Measurements from ENCODE around the gene ZNF536. TPM values are rescaled to one million over a fixed set of nuclear protein-coding genes. Genes with fewer than 3 reads are reported as not detected.

The ZNF536 gene
- total and polyA plus RNA-seq, 10 of the 15 experiments (the other 5 are each of a cell fraction or from before 2014, with no cell fraction given), result not detected

DNA sequence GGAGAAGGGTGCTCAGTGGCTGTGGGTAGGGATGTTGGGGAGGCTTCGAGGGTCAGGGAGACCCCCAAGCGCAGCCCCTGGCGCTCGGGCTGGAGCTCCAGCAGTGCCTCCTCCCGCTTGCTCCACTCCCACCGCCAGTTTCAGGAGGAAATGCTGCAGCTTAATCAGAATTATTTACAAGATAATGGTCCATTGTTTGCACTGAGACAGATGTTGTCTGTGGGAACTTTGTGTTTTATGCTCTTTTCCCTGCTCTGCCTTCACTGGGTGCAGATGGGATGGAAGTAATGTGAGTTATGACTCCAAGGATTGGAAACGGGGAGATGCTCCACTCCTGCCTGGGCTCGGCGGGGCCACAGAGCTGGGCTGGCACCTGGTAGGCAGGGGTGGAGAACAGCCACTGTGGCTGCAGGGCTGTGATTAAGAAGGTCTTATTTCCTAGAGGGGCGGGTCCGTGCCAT, 192.4 kb downstream of the ZNF536 start:
- ChIA-PET RAD21 (ENCODE audit: unreplicated experiment) (no interaction called here), POLR2A (no interaction called here), SMC1A (ENCODE audit: uncharacterized antibody, unreplicated experiment) (no interaction called here), CTCF (interaction anchor here (0.7 kb wide), 1 partner anchor 520 kb away, joined by 6 read pairs; no protein-coding TSS in a partner anchor)
- Histone ChIP-seq H3K9me3 (replicated peaks; ENCODE audit: control insufficient read depth, insufficient read depth, low read length) (no peaks in the 10 kb centered on the region), H2AFZ (ENCODE audit: control insufficient read depth, low read depth, low read length) (no peak overlapping the region), H3K27me3 (replicated peaks in 1 of 2; ENCODE audit: control insufficient read depth in 2 of 2, insufficient read depth in 2 of 2, low read length in 1 of 2) (no peaks in the 10 kb centered on the region), H3K4me3 (no peak overlapping the region), H3K4me1 (ENCODE audit: control insufficient read depth, insufficient read depth, low read length) (no peaks in the 10 kb centered on the region), H4K20me1 (ENCODE audit: control insufficient read depth, insufficient read depth) (no peaks in the 10 kb centered on the region), H3K79me2 (ENCODE audit: control insufficient read depth, insufficient read depth, low read length) (no peaks in the 10 kb centered on the region), H3K36me3 (ENCODE audit: control insufficient read depth in 2 of 2, insufficient read depth in 2 of 2, low read length in 1 of 2) (no peaks in the 10 kb centered on the region), H3K4me2 (ENCODE audit: control insufficient read depth, insufficient read depth) (no peak overlapping the region), H3K27ac (ENCODE audit: control insufficient read depth, insufficient read depth) (no peak overlapping the region), H3K9ac (ENCODE audit: control insufficient read depth, insufficient read depth, low read length) (no peak overlapping the region)
- TF ChIP-seq MYB (IDR thresholded peaks at IDR 0.05; ENCODE audit: borderline replicate concordance, low read depth, low read length) (no peak), CREB1 (IDR thresholded peaks at IDR 0.05; ENCODE audit: low read depth) (no peak), SPI1 (IDR thresholded peaks at IDR 0.05; ENCODE audit: borderline replicate concordance, insufficient read depth, low read depth, low read length) (no peak), YBX1 (IDR thresholded peaks at IDR 0.05) (no peak), SUPT20H (IDR thresholded peaks at IDR 0.05; ENCODE audit: borderline replicate concordance, control insufficient read depth, low read depth, low read length) (no peak), SMC3 (IDR thresholded peaks at IDR 0.05; ENCODE audit: borderline replicate concordance, low read length) (no peak), HDAC6 (IDR thresholded peaks at IDR 0.05; ENCODE audit: unreplicated experiment) (no peak), SREBF2 (IDR thresholded peaks at IDR 0.05; ENCODE audit: low read length) (no peak), EGR1 (IDR thresholded peaks at IDR 0.05; ENCODE audit: borderline replicate concordance in 1 of 2, low read depth in 2 of 2, low read length in 2 of 2) (no peak)
- TF ChIP-seq, protein P1, sequence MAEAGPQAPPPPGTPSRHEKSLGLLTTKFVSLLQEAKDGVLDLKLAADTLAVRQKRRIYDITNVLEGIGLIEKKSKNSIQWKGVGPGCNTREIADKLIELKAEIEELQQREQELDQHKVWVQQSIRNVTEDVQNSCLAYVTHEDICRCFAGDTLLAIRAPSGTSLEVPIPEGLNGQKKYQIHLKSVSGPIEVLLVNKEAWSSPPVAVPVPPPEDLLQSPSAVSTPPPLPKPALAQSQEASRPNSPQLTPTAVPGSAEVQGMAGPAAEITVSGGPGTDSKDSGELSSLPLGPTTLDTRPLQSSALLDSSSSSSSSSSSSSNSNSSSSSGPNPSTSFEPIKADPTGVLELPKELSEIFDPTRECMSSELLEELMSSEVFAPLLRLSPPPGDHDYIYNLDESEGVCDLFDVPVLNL (IDR thresholded peaks at IDR 0.05; ENCODE audit: low read depth, low read length), result no peak
- TF ChIP-seq, protein P2, sequence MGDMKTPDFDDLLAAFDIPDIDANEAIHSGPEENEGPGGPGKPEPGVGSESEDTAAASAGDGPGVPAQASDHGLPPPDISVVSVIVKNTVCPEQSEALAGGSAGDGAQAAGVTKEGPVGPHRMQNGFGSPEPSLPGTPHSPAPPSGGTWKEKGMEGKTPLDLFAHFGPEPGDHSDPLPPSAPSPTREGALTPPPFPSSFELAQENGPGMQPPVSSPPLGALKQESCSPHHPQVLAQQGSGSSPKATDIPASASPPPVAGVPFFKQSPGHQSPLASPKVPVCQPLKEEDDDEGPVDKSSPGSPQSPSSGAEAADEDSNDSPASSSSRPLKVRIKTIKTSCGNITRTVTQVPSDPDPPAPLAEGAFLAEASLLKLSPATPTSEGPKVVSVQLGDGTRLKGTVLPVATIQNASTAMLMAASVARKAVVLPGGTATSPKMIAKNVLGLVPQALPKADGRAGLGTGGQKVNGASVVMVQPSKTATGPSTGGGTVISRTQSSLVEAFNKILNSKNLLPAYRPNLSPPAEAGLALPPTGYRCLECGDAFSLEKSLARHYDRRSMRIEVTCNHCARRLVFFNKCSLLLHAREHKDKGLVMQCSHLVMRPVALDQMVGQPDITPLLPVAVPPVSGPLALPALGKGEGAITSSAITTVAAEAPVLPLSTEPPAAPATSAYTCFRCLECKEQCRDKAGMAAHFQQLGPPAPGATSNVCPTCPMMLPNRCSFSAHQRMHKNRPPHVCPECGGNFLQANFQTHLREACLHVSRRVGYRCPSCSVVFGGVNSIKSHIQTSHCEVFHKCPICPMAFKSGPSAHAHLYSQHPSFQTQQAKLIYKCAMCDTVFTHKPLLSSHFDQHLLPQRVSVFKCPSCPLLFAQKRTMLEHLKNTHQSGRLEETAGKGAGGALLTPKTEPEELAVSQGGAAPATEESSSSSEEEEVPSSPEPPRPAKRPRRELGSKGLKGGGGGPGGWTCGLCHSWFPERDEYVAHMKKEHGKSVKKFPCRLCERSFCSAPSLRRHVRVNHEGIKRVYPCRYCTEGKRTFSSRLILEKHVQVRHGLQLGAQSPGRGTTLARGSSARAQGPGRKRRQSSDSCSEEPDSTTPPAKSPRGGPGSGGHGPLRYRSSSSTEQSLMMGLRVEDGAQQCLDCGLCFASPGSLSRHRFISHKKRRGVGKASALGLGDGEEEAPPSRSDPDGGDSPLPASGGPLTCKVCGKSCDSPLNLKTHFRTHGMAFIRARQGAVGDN (IDR thresholded peaks at IDR 0.05), result no peak
- in situ Hi-C loops (cut with MboI) (no loop called here), intact Hi-C loops (cut with micrococcal nuclease; ENCODE audit: unreplicated experiment) (no loop called here)
- BruUV-seq (replicated peaks), result no TSS peak
- no peak for ATAC-seq
- no peak for DNase-seq (ENCODE audit: low read depth, low spot score)
- FAIRE-seq, result no peak
- WGBS (ENCODE audit: insufficient coverage, insufficient replicate concordance, low lambda C conversion rate, missing lambda C conversion rate), result 24% methylated on average over 11 of the region's 11 CpGs
